Adrenal gland (tissue), 12 donors: ENCODE data around the gene UBQLNL. TPM values are rescaled to one million over a fixed set of nuclear protein-coding genes. Genes with fewer than 3 reads are reported as not detected.

ENCODE experiments used
- DNase-seq, 7 donors: peaks; one replicate each; pipeline ENCODE4 v3.0.0-alpha.2; 2019 to 2020
- H3K27ac ChIP-seq, 5 donors: fragments of 200-600 bp; sonication (generic) in 4 of 5; 1 replicate in 3 of 5; 2 replicates in 2 of 5; pipeline versions ENCODE4 v1.5.1 to v1.8.0; 2016 to 2020; ENCODE audit warnings: mild to moderate bottlenecking in 1 of 5
- H3K27me3 ChIP-seq: fragments of 200-600 bp; 2 replicates; pipeline ENCODE4 v1.8.0; 2021
- H3K36me3 ChIP-seq, 2 donors: fragments of 200-600 bp; replicated peaks in 1 of 2; 1 replicate in 1 of 2; 2 replicates in 1 of 2; pipeline versions ENCODE4 v1.5.1 to v1.8.0; 2018 to 2022
- H3K4me1 ChIP-seq, 2 donors: fragments of 200-600 bp; replicated peaks in 1 of 2; 1 replicate in 1 of 2; 2 replicates in 1 of 2; pipeline versions ENCODE4 v1.5.1 to v1.8.0; 2018 to 2021
- H3K4me3 ChIP-seq, 4 donors: fragments of 200-600 bp; sonication (generic) in 3 of 4; one replicate each; pipeline ENCODE4 v1.5.1; 2016 to 2018
- H3K9me3 ChIP-seq, 3 donors: fragments of 200-600 bp; sonication (generic) in 1 of 3; replicated peaks in 1 of 3; 1 replicate in 2 of 3; 2 replicates in 1 of 3; pipeline versions ENCODE4 v1.5.1 to v1.8.0; 2016 to 2021
- CTCF ChIP-seq, 6 experiments: fragments of 450-650 bp in 4 of 6; fragments of 200-600 bp in 2 of 6; sonication (generic) in 1 of 6; IDR thresholded peaks; 1 replicate in 5 of 6; 2 replicates in 1 of 6; pipeline versions ENCODE4 v1.5.1 to v1.8.0; 2016 to 2021; ENCODE audit warnings: antibody characterized with exemption in 6 of 6, mild to moderate bottlenecking in 2 of 6, moderate library complexity in 1 of 6
- POLR2A ChIP-seq, 2 donors: fragments of 450-650 bp; IDR thresholded peaks; one replicate each; pipeline ENCODE4 v1.6.1; 2017; ENCODE audit warnings: antibody characterized with exemption in 2 of 2, mild to moderate bottlenecking in 2 of 2, moderate library complexity in 1 of 2
- WGBS, 4 donors: extraction: QIAGEN DNeasy Blood & Tissue Kit in 2 of 4; methylation state at CpG; one replicate each; pipeline versions ENCODE4 v1.1.5 to v1.1.7; 2013 to 2017; 5-methylcytosine and 5-hydroxymethylcytosine counted together
- intact Hi-C, 2 donors: fragments of 100-400 bp; cut with DNase I; formaldehyde crosslinking; loops; one replicate each; pipeline versions ENCODE4 v1.14.1 to v1.15.0; 2022 to 2023
- polyA plus RNA-seq, 3 donors: library from polyadenylated mRNA; stranded (reverse); fragments of 200-250 nt in 2 of 3; fragments of 350-450 nt in 1 of 3; fragmentation: Illumina TruSeq in 1 of 3; extraction: RNeasy Lipid Tissue Mini Kit (QIAGEN cat#74804) in 1 of 3; gene quantifications; one replicate each; pipeline ENCODE4 v1.2.3, GENCODE V29; 2013 to 2014
- total RNA-seq, 9 donors: library from RNA; depleted of rRNA in 4 of 9; stranded (reverse); fragments of >200 nt in 4 of 9; fragments of 120-200 nt in 1 of 9; fragmentation: NEBNext Ultra II Directional in 1 of 9; extraction: Animal tissue kit (Norgen Biotek cat#: 25700) in 1 of 9; gene quantifications; one replicate each; pipeline versions ENCODE4 v1.1.0 to v1.2.4, GENCODE V29; 2013 to 2023
- donor health status: healthy with polysubstance abuse.
- donor health status: Bipolar disorder and iron deficiency.
- donor health status: DM: yes; HTN: yes; CAD: no.
- donor health status: DM: no; HTN: no; CAD: no.
- donor health status: DM: no; HTN: no; CAD: no.
- donor health status: DM: yes; HTN: yes; CAD: no.

The UBQLNL gene
- total and polyA plus RNA-seq, 12 donors = 0.26 to 1.4 (median 0.69) TPM; not detected in 1

- no peaks in the 10 kb centered on the region for H3K27me3 ChIP-seq
- intact Hi-C loops = no loop called here
- no peaks in the 10 kb centered on the region for H3K9me3 ChIP-seq
- no peak overlapping the region for H3K27ac ChIP-seq
- H3K4me1 ChIP-seq = no peaks in the 10 kb centered on the region
- no peak overlapping the region for H3K4me3 ChIP-seq
- TF ChIP-seq CTCF (IDR thresholded peaks at IDR 0.05) (no peak), POLR2A (IDR thresholded peaks at IDR 0.05) (no peak)
- no peaks in the 10 kb centered on the region for H3K36me3 ChIP-seq
- 86 to 92% (median 90%) methylated on average over 3 of the region's 3 CpGs for WGBS, 4 donors
- DNase-seq = no peak
These were observed 30.0 kb upstream of the UBQLNL start for GRCh38 chr11:5546457-5546856.

- intact Hi-C loops = no loop called here
- DNase-seq = no peak
- WGBS, 4 donors = 14 to 37% (median 25%) methylated on average over 1 of the region's 1 CpG
- no peaks in the 10 kb centered on the region for H3K4me1 ChIP-seq
- H3K27ac ChIP-seq = no peak overlapping the region
- no peaks in the 10 kb centered on the region for H3K36me3 ChIP-seq
- H3K27me3 ChIP-seq = no peaks in the 10 kb centered on the region
- no peak overlapping the region for H3K4me3 ChIP-seq
- TF ChIP-seq CTCF (IDR thresholded peaks at IDR 0.05) (no peak), POLR2A (IDR thresholded peaks at IDR 0.05) (no peak)
- H3K9me3 ChIP-seq = no peaks in the 10 kb centered on the region
These were observed 24.9 kb upstream of the UBQLNL start for GRCh38 chr11:5541427-5541826.

GRCh38 chr11:5536482-5536881 lies 20.0 kb upstream of the UBQLNL start:
- TF ChIP-seq CTCF (IDR thresholded peaks at IDR 0.05) = no peak
- TF ChIP-seq POLR2A (IDR thresholded peaks at IDR 0.05) = no peak
- Histone ChIP-seq H3K4me3 (no peak overlapping the region), H3K9me3 (no peaks in the 10 kb centered on the region), H3K27ac (no peak overlapping the region), H3K27me3 (no peaks in the 10 kb centered on the region), H3K4me1 (no peaks in the 10 kb centered on the region), H3K36me3 (no peaks in the 10 kb centered on the region)
- intact Hi-C loops = no loop called here
- no peak for DNase-seq

GRCh38 chr11:5534046-5534445 lies 17.5 kb upstream of the UBQLNL start:
- TF ChIP-seq CTCF (IDR thresholded peaks at IDR 0.05) = no peak
- TF ChIP-seq POLR2A (IDR thresholded peaks at IDR 0.05) = no peak
- DNase-seq = no peak
- no peaks in the 10 kb centered on the region for H3K27me3 ChIP-seq
- H3K9me3 ChIP-seq = no peaks in the 10 kb centered on the region
- H3K4me1 ChIP-seq = no peaks in the 10 kb centered on the region
- no peak overlapping the region for H3K4me3 ChIP-seq
- no peak overlapping the region for H3K27ac ChIP-seq
- no peaks in the 10 kb centered on the region for H3K36me3 ChIP-seq
- WGBS, 4 donors = 57 to 72% (median 64%) methylated on average over 1 of the region's 1 CpG
- intact Hi-C loops = no loop called here
